ENCODE results near the gene TTC7B.

DNA sequence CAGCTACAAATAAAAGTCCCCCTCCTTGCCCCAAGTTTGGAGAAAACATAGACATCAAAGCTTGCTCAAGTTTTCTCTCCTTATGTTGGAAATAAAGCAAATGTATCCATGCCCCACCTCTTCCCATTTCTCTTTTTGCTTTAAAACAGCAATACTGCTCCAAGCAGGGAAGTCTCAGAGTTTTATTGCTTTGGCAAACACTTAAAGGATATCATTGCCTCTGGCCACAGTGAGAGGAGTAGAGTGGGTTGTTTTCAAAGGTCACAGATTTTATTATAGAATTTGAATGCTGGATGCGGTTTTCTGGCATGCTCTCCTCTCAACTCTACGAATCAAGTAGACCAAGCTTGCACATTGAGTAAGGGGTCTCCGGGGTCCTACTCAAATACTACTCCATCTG lies 149.7 kb downstream of the TTC7B start:
- TF ChIP-seq, protein P1, sequence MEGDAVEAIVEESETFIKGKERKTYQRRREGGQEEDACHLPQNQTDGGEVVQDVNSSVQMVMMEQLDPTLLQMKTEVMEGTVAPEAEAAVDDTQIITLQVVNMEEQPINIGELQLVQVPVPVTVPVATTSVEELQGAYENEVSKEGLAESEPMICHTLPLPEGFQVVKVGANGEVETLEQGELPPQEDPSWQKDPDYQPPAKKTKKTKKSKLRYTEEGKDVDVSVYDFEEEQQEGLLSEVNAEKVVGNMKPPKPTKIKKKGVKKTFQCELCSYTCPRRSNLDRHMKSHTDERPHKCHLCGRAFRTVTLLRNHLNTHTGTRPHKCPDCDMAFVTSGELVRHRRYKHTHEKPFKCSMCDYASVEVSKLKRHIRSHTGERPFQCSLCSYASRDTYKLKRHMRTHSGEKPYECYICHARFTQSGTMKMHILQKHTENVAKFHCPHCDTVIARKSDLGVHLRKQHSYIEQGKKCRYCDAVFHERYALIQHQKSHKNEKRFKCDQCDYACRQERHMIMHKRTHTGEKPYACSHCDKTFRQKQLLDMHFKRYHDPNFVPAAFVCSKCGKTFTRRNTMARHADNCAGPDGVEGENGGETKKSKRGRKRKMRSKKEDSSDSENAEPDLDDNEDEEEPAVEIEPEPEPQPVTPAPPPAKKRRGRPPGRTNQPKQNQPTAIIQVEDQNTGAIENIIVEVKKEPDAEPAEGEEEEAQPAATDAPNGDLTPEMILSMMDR (IDR thresholded peaks at IDR 0.05 in 2 of 3, conservative IDR thresholded peaks at IDR 0.05 in 1 of 3; ENCODE audit: control insufficient read depth in 2 of 3, extremely low read depth in 1 of 3, insufficient read depth in 1 of 3, low read depth in 3 of 3, low read length in 3 of 3), result no peak
- TF ChIP-seq CHD4 (IDR thresholded peaks at IDR 0.05) (no peak), RBBP5 (conservative IDR thresholded peaks at IDR 0.05) (no peak), RAD21 (IDR thresholded peaks at IDR 0.05; ENCODE audit: insufficient read depth, low read depth, low read length) (no peak), NFIC (IDR thresholded peaks at IDR 0.05; ENCODE audit: low read depth, low read length) (no peak), CREB1 (IDR thresholded peaks at IDR 0.05; ENCODE audit: low read depth) (no peak), CBX5 (IDR thresholded peaks at IDR 0.05; ENCODE audit: low read depth) (no peak), MXI1 (IDR thresholded peaks at IDR 0.05; ENCODE audit: low read depth, low read length) (no peak), HDGF (IDR thresholded peaks at IDR 0.05) (no peak), TARDBP (IDR thresholded peaks at IDR 0.05; ENCODE audit: borderline replicate concordance) (no peak), BHLHE40 (IDR thresholded peaks at IDR 0.05; ENCODE audit: borderline replicate concordance in 1 of 2, low read depth in 2 of 2, low read length in 1 of 2) (no peak)
- TF ChIP-seq, protein P2, sequence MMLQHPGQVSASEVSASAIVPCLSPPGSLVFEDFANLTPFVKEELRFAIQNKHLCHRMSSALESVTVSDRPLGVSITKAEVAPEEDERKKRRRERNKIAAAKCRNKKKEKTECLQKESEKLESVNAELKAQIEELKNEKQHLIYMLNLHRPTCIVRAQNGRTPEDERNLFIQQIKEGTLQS (IDR thresholded peaks at IDR 0.05; ENCODE audit: borderline replicate concordance, extremely low read depth, low read depth, low read length), result no peak
- TF ChIP-seq, protein P3, sequence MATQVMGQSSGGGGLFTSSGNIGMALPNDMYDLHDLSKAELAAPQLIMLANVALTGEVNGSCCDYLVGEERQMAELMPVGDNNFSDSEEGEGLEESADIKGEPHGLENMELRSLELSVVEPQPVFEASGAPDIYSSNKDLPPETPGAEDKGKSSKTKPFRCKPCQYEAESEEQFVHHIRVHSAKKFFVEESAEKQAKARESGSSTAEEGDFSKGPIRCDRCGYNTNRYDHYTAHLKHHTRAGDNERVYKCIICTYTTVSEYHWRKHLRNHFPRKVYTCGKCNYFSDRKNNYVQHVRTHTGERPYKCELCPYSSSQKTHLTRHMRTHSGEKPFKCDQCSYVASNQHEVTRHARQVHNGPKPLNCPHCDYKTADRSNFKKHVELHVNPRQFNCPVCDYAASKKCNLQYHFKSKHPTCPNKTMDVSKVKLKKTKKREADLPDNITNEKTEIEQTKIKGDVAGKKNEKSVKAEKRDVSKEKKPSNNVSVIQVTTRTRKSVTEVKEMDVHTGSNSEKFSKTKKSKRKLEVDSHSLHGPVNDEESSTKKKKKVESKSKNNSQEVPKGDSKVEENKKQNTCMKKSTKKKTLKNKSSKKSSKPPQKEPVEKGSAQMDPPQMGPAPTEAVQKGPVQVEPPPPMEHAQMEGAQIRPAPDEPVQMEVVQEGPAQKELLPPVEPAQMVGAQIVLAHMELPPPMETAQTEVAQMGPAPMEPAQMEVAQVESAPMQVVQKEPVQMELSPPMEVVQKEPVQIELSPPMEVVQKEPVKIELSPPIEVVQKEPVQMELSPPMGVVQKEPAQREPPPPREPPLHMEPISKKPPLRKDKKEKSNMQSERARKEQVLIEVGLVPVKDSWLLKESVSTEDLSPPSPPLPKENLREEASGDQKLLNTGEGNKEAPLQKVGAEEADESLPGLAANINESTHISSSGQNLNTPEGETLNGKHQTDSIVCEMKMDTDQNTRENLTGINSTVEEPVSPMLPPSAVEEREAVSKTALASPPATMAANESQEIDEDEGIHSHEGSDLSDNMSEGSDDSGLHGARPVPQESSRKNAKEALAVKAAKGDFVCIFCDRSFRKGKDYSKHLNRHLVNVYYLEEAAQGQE (IDR thresholded peaks at IDR 0.05; ENCODE audit: low read depth, low read length), result no peak
